Neural progenitor cell (in vitro differentiated cells): ENCODE results near the gene ASPDH. TPM values are rescaled to one million over a fixed set of nuclear protein-coding genes. Genes with fewer than 3 reads are reported as not detected.

Source experiments
- DNase-seq: peaks from one replicate; pipeline ENCODE4 v3.0.0-alpha.2; 2016; ENCODE audit warnings: low spot score
- H2AFZ ChIP-seq: fragments of 200-600 bp; sonication (generic); replicated peaks from 2 replicates; pipeline ENCODE4 v1.6.1; 2016; ENCODE audit warnings: antibody characterized with exemption
- H3F3A ChIP-seq: fragments of 200-600 bp; sonication (generic); 2 replicates; pipeline ENCODE4 v1.6.1; 2016; ENCODE audit warnings: antibody characterized with exemption, low read depth
- H3K27ac ChIP-seq: fragments of 200-600 bp; sonication (generic); 2 replicates; pipeline ENCODE4 v1.5.1; 2016; ENCODE audit warnings: mild to moderate bottlenecking
- H3K27me3 ChIP-seq: fragments of 200-600 bp; sonication (generic); 2 replicates; pipeline ENCODE4 v1.6.1; 2016; ENCODE audit warnings: mild to moderate bottlenecking, moderate library complexity
- H3K36me3 ChIP-seq: fragments of 200-600 bp; sonication (generic); 2 replicates; pipeline ENCODE4 v1.5.1; 2016
- H3K4me1 ChIP-seq: fragments of 200-600 bp; sonication (generic); 2 replicates; pipeline ENCODE4 v1.6.1; 2016; ENCODE audit warnings: mixed run types
- H3K4me2 ChIP-seq: fragments of 200-600 bp; sonication (generic); 2 replicates; pipeline ENCODE4 v1.6.1; 2016
- H3K4me3 ChIP-seq: fragments of 200-600 bp; sonication (generic); 2 replicates; pipeline ENCODE4 v1.5.1; 2016
- H3K79me2 ChIP-seq: fragments of 200-600 bp; sonication (generic); 2 replicates; pipeline ENCODE4 v1.6.1; 2016; ENCODE audit warnings: low read depth
- H3K9ac ChIP-seq: fragments of 200-600 bp; sonication (generic); 2 replicates; pipeline ENCODE4 v1.6.1; 2016
- H3K9me3 ChIP-seq: fragments of 200-600 bp; sonication (generic); 2 replicates; pipeline ENCODE4 v1.5.1; 2016; ENCODE audit warnings: low read depth
- H4K20me1 ChIP-seq: fragments of 200-600 bp; sonication (generic); 2 replicates; pipeline ENCODE4 v1.6.1; 2016; ENCODE audit warnings: low read depth
- H3K27ac Mint-ChIP-seq: 3 replicates; pipeline ENCODE4 v1.8.0; 2021; ENCODE audit warnings: mixed read lengths
- H3K27me3 Mint-ChIP-seq: 2 replicates; pipeline ENCODE4 v1.8.0; 2022; ENCODE audit warnings: low read depth, mild to moderate bottlenecking, inconsistent platforms, moderate library complexity, mixed read lengths; ENCODE audit not compliant: insufficient read depth
- H3K36me3 Mint-ChIP-seq: 3 replicates; pipeline ENCODE4 v1.8.0; 2021; ENCODE audit warnings: mixed read lengths
- H3K4me1 Mint-ChIP-seq: 3 replicates; pipeline ENCODE4 v1.8.0; 2021; ENCODE audit warnings: mixed read lengths
- H3K4me3 Mint-ChIP-seq: 3 replicates; pipeline ENCODE4 v1.8.0; 2021; ENCODE audit warnings: mild to moderate bottlenecking, moderate library complexity, mixed read lengths
- H3K9me3 Mint-ChIP-seq: 3 replicates; pipeline ENCODE4 v1.8.0; 2020; ENCODE audit warnings: mixed read lengths
- EZH2 ChIP-seq: fragments of 200-600 bp; sonication (generic); IDR thresholded peaks from 2 replicates; pipeline ENCODE4 v1.6.1; 2017; ENCODE audit warnings: antibody characterized with exemption, mild to moderate bottlenecking, moderate library complexity
- EZH2phosphoT487 ChIP-seq: fragments of 200-600 bp; sonication (generic); IDR thresholded peaks from 2 replicates; pipeline ENCODE4 v1.6.1; 2017; ENCODE audit warnings: antibody characterized with exemption
- total RNA-seq: library from RNA; depleted of rRNA; stranded (reverse); fragments of >200 nt; gene quantifications from 2 replicates; pipeline ENCODE4 v1.2.3, GENCODE V29; 2015; ENCODE audit warnings: low replicate concordance
- TF ChIP-seq, protein P1 (sequence below): fragments of 200-600 bp; sonication (generic); IDR thresholded peaks from 2 replicates; pipeline ENCODE4 v1.5.1; 2017; ENCODE audit warnings: antibody characterized with exemption, mild to moderate bottlenecking

Gene ASPDH
- total RNA-seq: not detected in 2 replicates

DNA sequence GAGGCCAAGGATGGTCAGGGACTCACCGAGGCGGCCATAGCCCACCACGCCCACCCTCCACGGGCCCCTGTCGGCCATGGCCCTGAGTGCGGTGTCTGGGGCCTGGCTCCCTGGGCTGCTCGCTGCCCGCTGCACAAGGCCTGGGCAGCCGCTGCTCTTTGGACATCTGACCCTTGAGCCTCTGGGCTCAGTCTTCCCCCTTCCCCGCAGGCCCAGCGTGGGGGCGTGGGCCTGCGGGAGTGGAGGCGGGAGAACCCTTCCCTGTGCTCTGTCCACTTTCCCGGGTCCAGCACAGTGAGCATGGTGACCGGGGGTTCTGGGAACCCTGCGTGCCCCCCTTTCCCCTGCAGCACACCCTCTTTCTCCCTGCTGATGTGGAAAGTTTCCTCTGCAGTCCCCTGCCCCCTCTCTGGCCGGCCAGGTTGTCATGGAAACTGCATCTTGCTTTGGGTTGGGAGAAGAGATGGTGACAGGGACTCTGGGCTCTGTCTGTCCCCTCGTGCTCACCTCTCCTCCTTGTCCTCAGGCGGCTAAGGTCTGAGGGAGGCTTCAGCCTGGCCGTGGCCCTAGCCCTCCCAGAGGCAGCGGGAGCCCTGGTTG lies at the start of gene ASPDH:
TSS of gene ASPDH (minus strand) at position 168 of the 600 bp plus-strand sequence. CDS start at position 78, 90 bp downstream.
- H3K4me1 ChIP-seq: peaks cover 12% of the 10 kb centered on the region
- peak within 1 kb of the TSS; percentile 69 for H3K4me3 Mint-ChIP-seq
- H3F3A ChIP-seq: no peaks in the 10 kb centered on the region
- DNase-seq: peak; percentile 50
- peaks cover 24% of the 10 kb centered on the region for H3K27me3 Mint-ChIP-seq
- H2AFZ ChIP-seq: no peak within 1 kb of the TSS
- no peak within 1 kb of the TSS for H3K9ac ChIP-seq
- H3K4me1 Mint-ChIP-seq: peaks cover 40% of the 10 kb centered on the region
- H4K20me1 ChIP-seq: no peaks in the 10 kb centered on the region
- peaks cover 5% of the 10 kb centered on the region for H3K36me3 Mint-ChIP-seq
- H3K4me3 ChIP-seq: no peak within 1 kb of the TSS
- H3K36me3 ChIP-seq: no peaks in the 10 kb centered on the region
- no peak within 1 kb of the TSS for H3K27ac ChIP-seq
- H3K27ac Mint-ChIP-seq: peak within 1 kb of the TSS; percentile 98
- H3K27me3 ChIP-seq: no peaks in the 10 kb centered on the region
- TF ChIP-seq, protein P1, sequence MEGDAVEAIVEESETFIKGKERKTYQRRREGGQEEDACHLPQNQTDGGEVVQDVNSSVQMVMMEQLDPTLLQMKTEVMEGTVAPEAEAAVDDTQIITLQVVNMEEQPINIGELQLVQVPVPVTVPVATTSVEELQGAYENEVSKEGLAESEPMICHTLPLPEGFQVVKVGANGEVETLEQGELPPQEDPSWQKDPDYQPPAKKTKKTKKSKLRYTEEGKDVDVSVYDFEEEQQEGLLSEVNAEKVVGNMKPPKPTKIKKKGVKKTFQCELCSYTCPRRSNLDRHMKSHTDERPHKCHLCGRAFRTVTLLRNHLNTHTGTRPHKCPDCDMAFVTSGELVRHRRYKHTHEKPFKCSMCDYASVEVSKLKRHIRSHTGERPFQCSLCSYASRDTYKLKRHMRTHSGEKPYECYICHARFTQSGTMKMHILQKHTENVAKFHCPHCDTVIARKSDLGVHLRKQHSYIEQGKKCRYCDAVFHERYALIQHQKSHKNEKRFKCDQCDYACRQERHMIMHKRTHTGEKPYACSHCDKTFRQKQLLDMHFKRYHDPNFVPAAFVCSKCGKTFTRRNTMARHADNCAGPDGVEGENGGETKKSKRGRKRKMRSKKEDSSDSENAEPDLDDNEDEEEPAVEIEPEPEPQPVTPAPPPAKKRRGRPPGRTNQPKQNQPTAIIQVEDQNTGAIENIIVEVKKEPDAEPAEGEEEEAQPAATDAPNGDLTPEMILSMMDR: no peak
- TF ChIP-seq EZH2phosphoT487: no peak
- TF ChIP-seq EZH2: no peak
- no peaks in the 10 kb centered on the region for H3K79me2 ChIP-seq
- peak within 1 kb of the TSS; percentile 13 for H3K4me2 ChIP-seq
- no peaks in the 10 kb centered on the region for H3K9me3 Mint-ChIP-seq
- no peaks in the 10 kb centered on the region for H3K9me3 ChIP-seq

DNA sequence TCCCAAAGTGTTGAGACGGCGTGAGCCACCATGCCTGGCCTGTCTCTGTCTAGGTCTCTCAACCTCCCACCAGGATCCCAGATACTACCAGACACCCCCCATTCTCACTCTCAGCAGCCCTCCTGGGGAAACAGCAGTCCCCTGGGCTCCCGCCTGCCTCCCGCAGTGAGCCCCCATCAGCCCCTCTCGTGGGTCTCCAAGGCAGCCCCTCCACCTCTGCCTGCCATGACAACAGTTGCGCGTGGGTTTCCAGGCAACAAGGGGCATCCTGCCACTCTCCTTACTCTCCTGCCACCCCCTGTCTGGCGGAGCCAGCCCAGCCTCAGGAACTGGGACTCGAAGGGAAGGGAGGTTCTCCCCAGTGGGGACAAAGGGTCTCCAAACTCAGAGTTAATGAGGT lies 49.3 kb upstream of the ASPDH start:
- Histone ChIP-seq H3K36me3 (no peaks in the 10 kb centered on the region), H3K79me2 (peaks cover 4% of the 10 kb centered on the region), H3K9ac (no peak overlapping the region), H2AFZ (no peak overlapping the region), H3K4me3 (no peak overlapping the region), H3K9me3 (no peaks in the 10 kb centered on the region), H4K20me1 (peaks cover 80% of the 10 kb centered on the region), H3K4me1 (peaks cover 14% of the 10 kb centered on the region), H3K4me2 (no peak overlapping the region), H3K27me3 (peaks cover 98% of the 10 kb centered on the region), H3F3A (no peaks in the 10 kb centered on the region), H3K27ac (no peak overlapping the region)
- Mint-ChIP-seq H3K4me3 (no peak overlapping the region), H3K27me3 (peaks cover 8% of the 10 kb centered on the region), H3K27ac (peak overlapping the region; percentile 74), H3K4me1 (peaks cover 75% of the 10 kb centered on the region), H3K36me3 (peaks cover 4% of the 10 kb centered on the region), H3K9me3 (no peaks in the 10 kb centered on the region)
- TF ChIP-seq, protein P1: no peak
- TF ChIP-seq EZH2phosphoT487 (no peak), EZH2 (no peak)
- no peak for DNase-seq

DNA sequence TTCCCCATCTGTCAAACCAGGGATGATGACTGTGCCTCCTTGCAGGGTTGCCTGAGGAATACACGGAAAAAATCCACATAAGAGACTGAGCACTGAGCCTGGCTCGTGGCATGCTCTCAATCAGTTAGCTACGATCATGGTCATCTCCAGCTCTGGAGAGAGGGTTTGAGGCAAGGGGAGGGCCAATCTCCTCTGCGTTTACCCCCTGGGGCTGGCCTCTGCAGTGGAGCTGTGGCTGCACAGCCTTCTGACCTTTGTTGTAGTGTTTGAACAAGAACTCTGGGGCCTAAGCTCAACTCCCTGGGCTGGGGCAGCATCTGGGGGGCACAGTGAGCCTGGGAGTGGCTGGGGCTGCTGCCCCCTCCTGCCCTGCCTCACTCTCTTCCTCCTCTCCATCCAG lies 48.6 kb upstream of the ASPDH start:
- no peaks in the 10 kb centered on the region for H3K9me3 Mint-ChIP-seq
- Histone ChIP-seq H3K27me3 (peaks cover 98% of the 10 kb centered on the region), H3F3A (peaks cover 3% of the 10 kb centered on the region), H3K9me3 (no peaks in the 10 kb centered on the region), H3K9ac (no peak overlapping the region), H3K4me3 (no peak overlapping the region), H3K27ac (no peak overlapping the region), H2AFZ (no peak overlapping the region), H3K4me2 (no peak overlapping the region), H3K36me3 (no peaks in the 10 kb centered on the region), H4K20me1 (peaks cover 86% of the 10 kb centered on the region), H3K4me1 (peaks cover 14% of the 10 kb centered on the region), H3K79me2 (peaks cover 4% of the 10 kb centered on the region)
- peaks cover 79% of the 10 kb centered on the region for H3K4me1 Mint-ChIP-seq
- no peak overlapping the region for H3K4me3 Mint-ChIP-seq
- no peak for DNase-seq
- peaks cover 4% of the 10 kb centered on the region for H3K36me3 Mint-ChIP-seq
- H3K27me3 Mint-ChIP-seq: peaks cover 11% of the 10 kb centered on the region
- TF ChIP-seq EZH2: no peak
- TF ChIP-seq, protein P1: no peak
- no peak for TF ChIP-seq EZH2phosphoT487
- H3K27ac Mint-ChIP-seq: no peak overlapping the region
